ENCODE measurements around the gene ITIH6. TPM values are rescaled to one million over a fixed set of nuclear protein-coding genes. Genes with fewer than 3 reads are reported as not detected.

Gene ITIH6
- total and polyA plus RNA-seq, 4 donors: not detected

DNA sequence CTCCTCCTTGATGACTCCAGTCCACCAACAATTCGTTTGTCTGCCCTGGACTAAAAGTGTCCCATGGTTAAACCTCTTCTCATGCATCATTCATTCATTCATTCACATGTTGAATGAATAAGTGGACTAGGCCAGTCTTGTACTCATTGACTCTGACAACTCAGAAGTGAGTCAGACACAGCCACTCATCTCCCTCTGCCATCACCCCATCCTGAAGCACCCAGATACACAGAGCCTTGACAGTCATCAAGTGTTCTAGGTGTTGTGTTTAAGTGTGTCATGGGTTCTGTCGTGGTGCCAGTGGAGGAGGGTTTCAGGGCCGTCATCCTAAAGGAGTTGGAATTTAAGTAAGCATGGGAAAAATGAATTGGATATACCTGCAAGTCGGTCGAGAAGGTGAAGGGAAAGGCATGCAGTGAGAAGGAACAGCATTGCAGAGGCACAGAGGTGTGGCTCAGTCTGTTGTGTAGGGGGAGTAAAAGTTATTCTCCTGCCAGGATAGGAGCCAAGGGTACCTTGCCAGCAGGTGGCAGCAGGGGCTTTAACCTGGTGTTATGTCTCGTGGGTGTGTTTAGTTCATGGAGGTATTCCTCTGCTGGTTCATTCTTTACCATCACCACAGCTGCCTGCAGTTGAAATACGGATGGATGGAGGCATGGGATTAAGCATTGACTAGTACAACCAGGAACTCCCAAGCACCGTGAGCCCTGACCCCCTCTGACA lies 27.8 kb upstream of the ITIH6 start:
- no peak for DNase-seq
- WGBS, 2 donors: 66 to 74% methylated on average over 8 of the region's 8 CpGs
- no peaks in the 10 kb centered on the region for H3K4me1 ChIP-seq (ENCODE audit: control insufficient read depth in 1 of 2, insufficient read depth in 2 of 2, low read length in 2 of 2)
- H3K4me3 ChIP-seq (ENCODE audit: low read length in 2 of 2): no peak overlapping the region
- H3K36me3 ChIP-seq (ENCODE audit: control insufficient read depth in 1 of 2, insufficient read depth in 2 of 2, low read length in 1 of 2): no peaks in the 10 kb centered on the region
- ATAC-seq (ENCODE audit: low FRiP score): no peak
- H3K27ac ChIP-seq (ENCODE audit: low read depth in 1 of 2, low read length in 2 of 2): no peak overlapping the region
- H3K27me3 ChIP-seq (ENCODE audit: control insufficient read depth in 1 of 2, insufficient read depth in 2 of 2, low read length in 1 of 2): no peaks in the 10 kb centered on the region
- intact Hi-C loops (cut with DNase I): no loop called here
- H3K9me3 ChIP-seq (ENCODE audit: control insufficient read depth, low read length): no peaks in the 10 kb centered on the region

DNA sequence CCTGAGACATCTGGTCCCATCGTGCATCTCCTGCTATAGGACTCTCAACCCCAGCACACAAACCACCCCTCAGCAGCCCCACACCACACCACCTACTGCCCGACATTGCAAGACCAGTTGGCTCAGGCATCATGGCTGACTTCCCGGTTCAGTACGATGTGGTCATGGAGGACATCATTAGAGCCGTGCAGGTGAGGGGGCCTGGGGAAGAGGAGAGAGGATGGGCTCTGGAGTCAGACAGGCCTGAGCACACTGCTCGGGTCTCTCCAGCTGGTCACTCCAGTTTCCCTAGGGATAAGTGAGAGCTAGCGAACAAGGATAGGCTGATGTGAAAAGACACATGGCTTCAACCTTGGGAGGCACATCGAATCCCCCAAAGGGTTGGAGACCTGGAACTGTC lies 26.7 kb upstream of the ITIH6 start:
- Histone ChIP-seq H3K9me3 (ENCODE audit: control insufficient read depth, low read length) (no peaks in the 10 kb centered on the region), H3K27ac (ENCODE audit: low read depth in 1 of 2, low read length in 2 of 2) (no peak overlapping the region), H3K4me1 (ENCODE audit: control insufficient read depth in 1 of 2, insufficient read depth in 2 of 2, low read length in 2 of 2) (no peaks in the 10 kb centered on the region), H3K27me3 (ENCODE audit: control insufficient read depth in 1 of 2, insufficient read depth in 2 of 2, low read length in 1 of 2) (no peaks in the 10 kb centered on the region), H3K4me3 (ENCODE audit: low read length in 2 of 2) (no peak overlapping the region), H3K36me3 (ENCODE audit: control insufficient read depth in 1 of 2, insufficient read depth in 2 of 2, low read length in 1 of 2) (no peaks in the 10 kb centered on the region)
- no peak for ATAC-seq (ENCODE audit: low FRiP score)
- 91 to 97% methylated on average over 8 of the region's 8 CpGs for WGBS, 2 donors
- no peak for DNase-seq
- intact Hi-C loops (cut with DNase I): no loop called here

DNA sequence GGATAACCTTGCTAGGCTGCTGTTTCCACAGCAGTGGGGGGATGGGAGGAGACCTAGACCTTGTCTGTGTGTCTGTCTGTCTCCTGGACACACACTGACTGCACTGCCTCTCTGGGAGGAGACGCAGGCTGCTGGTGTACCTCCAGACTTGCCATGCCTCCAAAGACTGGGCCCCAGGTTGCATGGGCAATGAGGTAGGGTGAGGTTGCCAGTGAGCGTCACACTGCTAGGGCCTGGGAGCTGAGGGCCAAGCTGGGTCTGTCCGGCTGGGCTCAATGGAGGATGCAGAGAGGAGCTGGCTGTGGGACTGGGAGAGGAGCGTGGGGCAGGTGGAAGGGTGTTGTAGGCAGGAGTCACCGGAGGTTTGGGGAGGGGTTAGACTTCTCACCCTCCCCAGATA lies 26.1 kb upstream of the ITIH6 start:
- H3K27me3 ChIP-seq (ENCODE audit: control insufficient read depth in 1 of 2, insufficient read depth in 2 of 2, low read length in 1 of 2): no peaks in the 10 kb centered on the region
- DNase-seq (no peak), ATAC-seq (ENCODE audit: low FRiP score) (no peak)
- H3K9me3 ChIP-seq (ENCODE audit: control insufficient read depth, low read length): no peaks in the 10 kb centered on the region
- 88 to 95% methylated on average over 5 of the region's 5 CpGs for WGBS, 2 donors
- H3K27ac ChIP-seq (ENCODE audit: low read depth in 1 of 2, low read length in 2 of 2): no peak overlapping the region
- H3K4me3 ChIP-seq (ENCODE audit: low read length in 2 of 2): no peak overlapping the region
- H3K4me1 ChIP-seq (ENCODE audit: control insufficient read depth in 1 of 2, insufficient read depth in 2 of 2, low read length in 2 of 2): no peaks in the 10 kb centered on the region
- H3K36me3 ChIP-seq (ENCODE audit: control insufficient read depth in 1 of 2, insufficient read depth in 2 of 2, low read length in 1 of 2): no peaks in the 10 kb centered on the region
- intact Hi-C loops (cut with DNase I): no loop called here

DNA sequence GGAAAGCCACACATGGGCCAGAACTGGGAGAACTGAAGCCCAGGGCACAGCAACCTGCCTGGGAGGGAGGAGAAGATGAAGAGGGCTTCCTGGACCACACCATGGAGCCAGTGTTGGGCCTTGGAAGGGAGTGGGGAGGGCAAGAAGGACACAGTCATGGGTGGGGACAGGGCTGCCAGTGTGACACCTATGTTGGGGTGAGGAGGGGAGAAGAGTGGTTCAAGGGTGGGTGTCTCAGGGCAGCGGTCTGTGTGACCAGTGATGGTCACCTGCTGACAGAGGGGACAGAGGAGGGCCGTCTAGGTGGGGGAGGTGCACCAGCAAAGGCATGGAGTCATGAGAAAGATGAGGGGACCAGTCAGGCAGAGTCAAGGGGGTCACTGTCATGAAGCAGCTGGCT lies 23.3 kb upstream of the ITIH6 start:
- Histone ChIP-seq H3K36me3 (ENCODE audit: control insufficient read depth in 1 of 2, insufficient read depth in 2 of 2, low read length in 1 of 2) (no peaks in the 10 kb centered on the region), H3K4me1 (ENCODE audit: control insufficient read depth in 1 of 2, insufficient read depth in 2 of 2, low read length in 2 of 2) (no peaks in the 10 kb centered on the region), H3K27ac (ENCODE audit: low read depth in 1 of 2, low read length in 2 of 2) (no peak overlapping the region), H3K27me3 (ENCODE audit: control insufficient read depth in 1 of 2, insufficient read depth in 2 of 2, low read length in 1 of 2) (no peaks in the 10 kb centered on the region), H3K9me3 (ENCODE audit: control insufficient read depth, low read length) (no peaks in the 10 kb centered on the region), H3K4me3 (ENCODE audit: low read length in 2 of 2) (no peak overlapping the region)
- 67 to 93% methylated on average over 2 of the region's 2 CpGs for WGBS, 2 donors
- DNase-seq (no peak), ATAC-seq (ENCODE audit: low FRiP score) (no peak)
- intact Hi-C loops (cut with DNase I): no loop called here

DNA sequence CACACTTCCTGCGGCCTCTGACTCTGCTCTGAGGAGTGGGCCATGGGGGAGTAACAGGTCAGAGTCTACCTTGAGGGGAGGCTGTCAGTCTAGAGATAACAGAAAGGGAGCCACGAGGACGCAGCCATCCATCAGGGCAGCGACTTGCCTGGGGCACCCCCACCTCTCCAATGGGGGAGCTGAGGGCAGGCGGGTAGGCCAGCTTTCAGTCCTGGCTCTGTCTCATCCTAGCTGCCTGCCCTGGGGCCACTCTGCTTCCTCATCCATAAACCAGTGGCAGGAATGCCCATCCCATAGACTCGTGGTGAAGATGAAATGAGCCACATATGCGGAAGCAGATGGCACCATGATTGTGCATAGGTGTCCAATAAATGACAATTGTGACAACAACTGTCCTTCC lies 22.7 kb upstream of the ITIH6 start:
- H3K36me3 ChIP-seq (ENCODE audit: control insufficient read depth in 1 of 2, insufficient read depth in 2 of 2, low read length in 1 of 2): no peaks in the 10 kb centered on the region
- H3K27ac ChIP-seq (ENCODE audit: low read depth in 1 of 2, low read length in 2 of 2): no peak overlapping the region
- H3K4me1 ChIP-seq (ENCODE audit: control insufficient read depth in 1 of 2, insufficient read depth in 2 of 2, low read length in 2 of 2): no peaks in the 10 kb centered on the region
- ATAC-seq (ENCODE audit: low FRiP score): no peak
- no peaks in the 10 kb centered on the region for H3K9me3 ChIP-seq (ENCODE audit: control insufficient read depth, low read length)
- H3K27me3 ChIP-seq (ENCODE audit: control insufficient read depth in 1 of 2, insufficient read depth in 2 of 2, low read length in 1 of 2): no peaks in the 10 kb centered on the region
- H3K4me3 ChIP-seq (ENCODE audit: low read length in 2 of 2): no peak overlapping the region
- intact Hi-C loops (cut with DNase I): no loop called here
- WGBS, 2 donors: 74 to 83% methylated on average over 7 of the region's 7 CpGs
- no peak for DNase-seq

DNA sequence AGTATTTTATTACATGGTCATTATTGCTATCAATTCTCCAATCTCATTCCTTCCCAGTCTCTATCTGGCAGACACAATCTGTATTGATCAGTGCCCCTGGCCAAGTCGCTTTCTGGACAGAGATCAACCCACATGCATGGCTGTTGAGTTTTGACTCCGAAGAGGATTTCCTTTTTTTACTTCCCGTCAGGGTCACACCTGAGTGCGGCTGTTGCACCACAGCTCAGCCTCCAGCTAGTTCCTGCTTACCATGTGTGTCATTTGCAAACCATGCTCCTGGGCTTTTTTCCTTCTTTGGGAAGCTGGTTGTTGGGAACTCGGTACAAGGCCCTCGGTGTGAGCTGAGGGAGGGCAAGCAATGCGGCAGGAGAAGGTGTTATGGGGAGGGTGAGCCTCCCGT lies 21.1 kb upstream of the ITIH6 start:
- intact Hi-C loops (cut with DNase I): no loop called here
- no peak overlapping the region for H3K27ac ChIP-seq (ENCODE audit: low read depth in 1 of 2, low read length in 2 of 2)
- no peaks in the 10 kb centered on the region for H3K27me3 ChIP-seq (ENCODE audit: control insufficient read depth in 1 of 2, insufficient read depth in 2 of 2, low read length in 1 of 2)
- peaks cover 0 to 7% of the 10 kb centered on the region in 2 donors for H3K36me3 ChIP-seq (ENCODE audit: control insufficient read depth in 1 of 2, insufficient read depth in 2 of 2, low read length in 1 of 2)
- H3K4me1 ChIP-seq (ENCODE audit: control insufficient read depth in 1 of 2, insufficient read depth in 2 of 2, low read length in 2 of 2): no peaks in the 10 kb centered on the region
- ATAC-seq (ENCODE audit: low FRiP score): no peak
- no peak overlapping the region for H3K4me3 ChIP-seq (ENCODE audit: low read length in 2 of 2)
- H3K9me3 ChIP-seq (ENCODE audit: control insufficient read depth, low read length): no peaks in the 10 kb centered on the region
- 66 to 67% methylated on average over 8 of the region's 8 CpGs for WGBS, 2 donors
- no peak for DNase-seq

DNA sequence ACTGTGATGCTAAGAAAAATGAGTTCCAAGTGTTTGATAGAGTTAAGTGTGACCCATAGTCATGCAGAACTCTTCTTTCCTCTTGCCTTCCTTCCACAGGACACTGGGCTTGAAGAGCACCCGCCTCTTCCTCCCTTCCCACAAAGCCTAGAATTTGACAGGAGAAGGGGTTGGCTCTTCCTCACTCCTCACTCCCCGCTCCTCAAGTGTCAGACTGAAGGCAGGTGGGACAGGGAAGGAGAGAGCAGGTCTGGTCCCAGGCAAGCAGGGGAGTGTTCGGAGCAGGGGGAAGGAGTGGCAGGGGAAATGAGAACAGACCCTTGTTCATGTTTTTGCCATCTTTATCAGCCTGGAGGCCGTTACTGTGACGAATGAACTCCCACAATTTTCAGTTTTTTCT lies 20.2 kb upstream of the ITIH6 start:
- no peak overlapping the region for H3K27ac ChIP-seq (ENCODE audit: low read depth in 1 of 2, low read length in 2 of 2)
- 28 to 33% methylated on average over 5 of the region's 5 CpGs for WGBS, 2 donors
- intact Hi-C loops (cut with DNase I): no loop called here

DNA sequence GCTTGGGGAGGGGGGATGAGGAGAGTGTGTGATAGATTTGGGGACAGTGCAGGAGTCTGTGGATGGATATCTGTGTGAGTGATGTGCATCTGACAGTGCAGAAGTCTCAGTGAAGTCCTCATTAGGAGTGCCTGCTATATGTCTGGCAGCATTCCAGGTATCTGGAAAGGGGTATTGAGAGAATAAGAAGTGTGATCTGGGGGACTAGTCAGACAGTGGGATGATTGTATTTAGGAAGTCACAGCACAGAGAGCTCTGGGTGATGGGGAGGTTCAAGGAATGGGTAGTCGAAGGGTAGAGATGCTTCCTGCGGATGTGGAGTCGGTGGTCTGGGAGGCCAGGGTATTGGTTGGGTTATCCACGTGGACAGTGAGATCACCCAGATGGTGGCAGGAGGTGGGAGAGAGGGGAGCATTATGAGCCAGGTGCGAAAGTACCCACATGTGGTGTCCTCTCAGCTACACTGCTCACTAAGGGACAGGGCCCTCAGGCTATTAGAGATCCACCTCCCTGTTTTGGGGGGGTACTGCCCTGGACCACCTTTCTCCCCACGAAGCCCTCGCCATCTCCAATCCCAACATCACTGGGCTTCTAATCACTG lies 19.3 kb upstream of the ITIH6 start:
- Histone ChIP-seq H3K4me1 (ENCODE audit: control insufficient read depth in 1 of 2, insufficient read depth in 2 of 2, low read length in 2 of 2) (no peaks in the 10 kb centered on the region), H3K4me3 (ENCODE audit: low read length in 2 of 2) (no peak overlapping the region), H3K9me3 (ENCODE audit: control insufficient read depth, low read length) (no peaks in the 10 kb centered on the region), H3K27me3 (ENCODE audit: control insufficient read depth in 1 of 2, insufficient read depth in 2 of 2, low read length in 1 of 2) (no peaks in the 10 kb centered on the region), H3K27ac (ENCODE audit: low read depth in 1 of 2, low read length in 2 of 2) (no peak overlapping the region), H3K36me3 (ENCODE audit: control insufficient read depth in 1 of 2, insufficient read depth in 2 of 2, low read length in 1 of 2) (peaks cover 0 to 9% of the 10 kb centered on the region in 2 donors)
- WGBS, 2 donors: 53 to 67% methylated on average over 7 of the region's 7 CpGs
- ATAC-seq (ENCODE audit: low FRiP score) (no peak), DNase-seq (no peak)
- intact Hi-C loops (cut with DNase I): no loop called here

More for the DNA sequence above, 20.2 kb upstream of the ITIH6 start:
- Histone ChIP-seq H3K4me1 (ENCODE audit: control insufficient read depth in 1 of 2, insufficient read depth in 2 of 2, low read length in 2 of 2) (no peaks in the 10 kb centered on the region), H3K27me3 (ENCODE audit: control insufficient read depth in 1 of 2, insufficient read depth in 2 of 2, low read length in 1 of 2) (no peaks in the 10 kb centered on the region), H3K36me3 (ENCODE audit: control insufficient read depth in 1 of 2, insufficient read depth in 2 of 2, low read length in 1 of 2) (peaks cover 0 to 9% of the 10 kb centered on the region in 2 donors), H3K4me3 (ENCODE audit: low read length in 2 of 2) (no peak overlapping the region), H3K9me3 (ENCODE audit: control insufficient read depth, low read length) (no peaks in the 10 kb centered on the region)
- ATAC-seq (ENCODE audit: low FRiP score) (no peak), DNase-seq (no peak)

DNA sequence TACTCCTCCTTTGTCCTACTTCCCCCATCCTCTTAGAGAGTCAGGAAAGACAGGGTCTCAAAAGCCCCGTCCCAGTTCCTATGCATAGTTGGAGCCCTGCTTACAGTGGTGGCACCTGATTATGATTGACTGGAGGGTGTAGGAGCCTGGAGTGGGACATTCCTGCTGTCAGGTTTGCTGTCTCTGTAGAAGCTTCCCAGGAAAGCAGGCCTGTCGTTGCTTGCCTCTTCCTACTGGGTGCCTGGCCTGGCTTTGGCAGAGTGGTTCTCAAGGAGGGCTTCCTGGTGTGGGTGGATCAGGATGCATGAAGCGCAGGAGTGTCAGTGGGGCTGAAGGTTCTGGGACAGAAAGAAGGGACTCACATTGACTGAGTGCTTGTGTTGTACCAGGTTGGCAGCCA lies 14.3 kb upstream of the ITIH6 start:
- intact Hi-C loops (cut with DNase I): no loop called here
- peaks cover 0 to 18% of the 10 kb centered on the region in 2 donors for H3K36me3 ChIP-seq (ENCODE audit: control insufficient read depth in 1 of 2, insufficient read depth in 2 of 2, low read length in 1 of 2)
- 60 to 70% methylated on average over 3 of the region's 3 CpGs for WGBS, 2 donors

More for the DNA sequence above, 14.3 kb upstream of the ITIH6 start:
- no peak for ATAC-seq (ENCODE audit: low FRiP score)
- H3K9me3 ChIP-seq (ENCODE audit: control insufficient read depth, low read length): no peaks in the 10 kb centered on the region
- H3K4me3 ChIP-seq (ENCODE audit: low read length in 2 of 2): no peak overlapping the region
- no peaks in the 10 kb centered on the region for H3K27me3 ChIP-seq (ENCODE audit: control insufficient read depth in 1 of 2, insufficient read depth in 2 of 2, low read length in 1 of 2)
- DNase-seq: no peak
- H3K4me1 ChIP-seq (ENCODE audit: control insufficient read depth in 1 of 2, insufficient read depth in 2 of 2, low read length in 2 of 2): no peaks in the 10 kb centered on the region
- no peak overlapping the region for H3K27ac ChIP-seq (ENCODE audit: low read depth in 1 of 2, low read length in 2 of 2)

Measured in aorta (tissue), 5 donors.